ENCODE measurements around the gene SHE. TPM values are rescaled to one million over a fixed set of nuclear protein-coding genes. Genes with fewer than 3 reads are reported as not detected.
A peak's percentile ranks its signal among the peaks of the same experiment; 100 is the strongest.

SHE gene
- total RNA-seq, 1 donor from 2014 or later, result under 0.01 TPM

- no peak for DNase-seq (ENCODE audit: low read depth)
- peak; percentile 54 for TF ChIP-seq CTCF (conservative IDR thresholded peaks at IDR 0.05; ENCODE audit: low read depth, low read length)
- H3K4me3 ChIP-seq (ENCODE audit: low read depth, low read length), result no peak overlapping the region
Observed at GRCh38 chr1:154442006-154442740, 60.0 kb downstream of the SHE start.

GRCh38 chr1:154441241-154441888, 60.8 kb downstream of the SHE start:
- H3K4me3 ChIP-seq (ENCODE audit: low read depth, low read length), result no peak overlapping the region
- no peak for TF ChIP-seq CTCF (conservative IDR thresholded peaks at IDR 0.05; ENCODE audit: low read depth, low read length)
- no peak for DNase-seq (ENCODE audit: low read depth)

GRCh38 chr1:154440036-154440804, 62.0 kb downstream of the SHE start:
- no peak for TF ChIP-seq CTCF (conservative IDR thresholded peaks at IDR 0.05; ENCODE audit: low read depth, low read length)
- no peak overlapping the region for H3K4me3 ChIP-seq (ENCODE audit: low read depth, low read length)
- DNase-seq (ENCODE audit: low read depth), result no peak

- DNase-seq (ENCODE audit: low read depth), result no peak
Observed at GRCh38 chr1:154436433-154436832, 65.8 kb downstream of the SHE start.

GRCh38 chr1:154435599-154436200, 66.5 kb downstream of the SHE start:
- no peak overlapping the region for H3K4me3 ChIP-seq (ENCODE audit: low read depth, low read length)
- no peak for DNase-seq (ENCODE audit: low read depth)
- TF ChIP-seq CTCF (conservative IDR thresholded peaks at IDR 0.05; ENCODE audit: low read depth, low read length), result no peak

More at GRCh38 chr1:154436433-154436832, 65.8 kb downstream of the SHE start:
- H3K4me3 ChIP-seq (ENCODE audit: low read depth, low read length), result no peak overlapping the region
- no peak for TF ChIP-seq CTCF (conservative IDR thresholded peaks at IDR 0.05; ENCODE audit: low read depth, low read length)

GRCh38 chr1:154434346-154435085, 67.7 kb downstream of the SHE start:
- DNase-seq (ENCODE audit: low read depth), result no peak
- TF ChIP-seq CTCF (conservative IDR thresholded peaks at IDR 0.05; ENCODE audit: low read depth, low read length), result no peak
- H3K4me3 ChIP-seq (ENCODE audit: low read depth, low read length), result no peak overlapping the region
